GM23338 (cell line): ENCODE data around the gene MKI67. TPM values are rescaled to one million over a fixed set of nuclear protein-coding genes. Genes with fewer than 3 reads are reported as not detected.
A peak's percentile ranks its signal among the peaks of the same experiment; 100 is the strongest.

Source experiments
- ATAC-seq: fragments of 200-7000 bp; cut with Tn5 transposase; 3 replicates; pipeline ENCODE4 v1.9.1; 2020
- DNase-seq: peaks from one replicate; pipeline ENCODE4 v3.0.0-alpha.2; 2015; ENCODE audit warnings: low spot score
- H2AFZ ChIP-seq: fragments of 200-600 bp; sonication (generic); 2 replicates; pipeline ENCODE4 v1.8.0; 2016; ENCODE audit warnings: antibody characterized with exemption, mild to moderate bottlenecking, moderate library complexity
- H3F3A ChIP-seq: fragments of 200-600 bp; sonication (generic); replicated peaks from 2 replicates; pipeline ENCODE4 v1.8.0; 2017; ENCODE audit warnings: antibody characterized with exemption, mixed run types, low read depth
- H3K27ac ChIP-seq: fragments of 200-600 bp; sonication (generic); 2 replicates; pipeline ENCODE4 v1.6.1; 2016; ENCODE audit warnings: low read depth
- H3K27me3 ChIP-seq: fragments of 200-600 bp; sonication (generic); 2 replicates; pipeline ENCODE4 v1.8.0; 2016; ENCODE audit warnings: mild to moderate bottlenecking, mixed run types, moderate library complexity; ENCODE audit not compliant: insufficient read depth
- H3K36me3 ChIP-seq: fragments of 200-600 bp; sonication (generic); 2 replicates; pipeline ENCODE4 v1.8.0; 2016; ENCODE audit warnings: mild to moderate bottlenecking; ENCODE audit not compliant: insufficient read depth
- H3K4me1 ChIP-seq: fragments of 200-600 bp; sonication (generic); 2 replicates; pipeline ENCODE4 v1.8.0; 2016; ENCODE audit warnings: mild to moderate bottlenecking, moderate library complexity; ENCODE audit not compliant: insufficient read depth
- H3K4me2 ChIP-seq: fragments of 200-600 bp; sonication (generic); 2 replicates; pipeline ENCODE4 v1.7.1; 2017; ENCODE audit warnings: mixed run types
- H3K4me3 ChIP-seq: fragments of 200-600 bp; sonication (generic); 2 replicates; pipeline ENCODE4 v1.6.1; 2016; ENCODE audit warnings: mixed run types
- H3K79me2 ChIP-seq: fragments of 200-600 bp; sonication (generic); replicated peaks from 2 replicates; pipeline ENCODE4 v1.8.0; 2017; ENCODE audit warnings: mild to moderate bottlenecking; ENCODE audit not compliant: insufficient read depth
- H3K9me2 ChIP-seq: fragments of 200-600 bp; sonication (generic); 2 replicates; pipeline ENCODE4 v1.8.0; 2017; ENCODE audit not compliant: insufficient read depth
- H4K20me1 ChIP-seq: fragments of 200-600 bp; sonication (generic); replicated peaks from 2 replicates; pipeline ENCODE4 v1.8.0; 2017; ENCODE audit warnings: mild to moderate bottlenecking; ENCODE audit not compliant: insufficient read depth
- H3K27ac Mint-ChIP-seq: 2 replicates; pipeline ENCODE4 v1.8.0; 2020; ENCODE audit warnings: inconsistent platforms, mild to moderate bottlenecking, moderate library complexity, mixed read lengths
- H3K27me3 Mint-ChIP-seq: 3 replicates; pipeline ENCODE4 v1.8.0; 2022; ENCODE audit warnings: low read depth, mild to moderate bottlenecking, moderate library complexity, mixed read lengths, inconsistent platforms; ENCODE audit not compliant: insufficient read depth, poor library complexity
- H3K36me3 Mint-ChIP-seq: 3 replicates; pipeline ENCODE4 v1.8.0; 2021; ENCODE audit warnings: low read depth, mild to moderate bottlenecking, inconsistent platforms, moderate library complexity, mixed read lengths
- H3K4me1 Mint-ChIP-seq: 3 replicates; pipeline ENCODE4 v1.8.0; 2020; ENCODE audit warnings: mild to moderate bottlenecking, inconsistent platforms, mixed read lengths
- H3K4me3 Mint-ChIP-seq: 3 replicates; pipeline ENCODE4 v1.8.0; 2021; ENCODE audit warnings: moderate library complexity, mild to moderate bottlenecking, inconsistent platforms, mixed read lengths
- H3K9me3 Mint-ChIP-seq: 3 replicates; pipeline ENCODE4 v1.8.0; 2020; ENCODE audit warnings: moderate library complexity, mild to moderate bottlenecking, inconsistent platforms, mixed read lengths
- CREB1 ChIP-seq: fragments of 250-450 bp; sonication (Bioruptor Pico); IDR thresholded peaks from 2 replicates; pipeline ENCODE4 v1.5.0; 2020; ENCODE audit warnings: low read depth, mild to moderate bottlenecking, moderate library complexity
- CTCF ChIP-seq, 2 experiments: fragments of 200-600 bp in 1 of 2; sonication (generic) in 1 of 2; conservative IDR thresholded peaks; 2 replicates each; pipeline versions ENCODE4 v1.5.1 to v1.6.1; 2016 to 2017; ENCODE audit warnings: antibody characterized with exemption in 2 of 2, low read depth in 2 of 2, mild to moderate bottlenecking in 2 of 2, moderate library complexity in 1 of 2
- ETS1 ChIP-seq: IDR thresholded peaks from 2 replicates; pipeline ENCODE4 v1.6.1; 2016; ENCODE audit warnings: antibody characterized with exemption
- JUNB ChIP-seq: IDR thresholded peaks from one replicate; pipeline ENCODE4 v1.6.1; 2016; ENCODE audit warnings: antibody characterized with exemption; ENCODE audit not compliant: unreplicated experiment
- STAT1 ChIP-seq: IDR thresholded peaks from one replicate; pipeline ENCODE4 v1.6.1; 2016; ENCODE audit warnings: antibody characterized with exemption; ENCODE audit not compliant: unreplicated experiment
- ZNF114 ChIP-seq: fragments of 250-450 bp; sonication (Bioruptor Pico); IDR thresholded peaks from 2 replicates; pipeline ENCODE4 v1.5.0; 2020; ENCODE audit warnings: mild to moderate bottlenecking, moderate library complexity
- ZNF462 ChIP-seq: fragments of 250-450 bp; sonication (Bioruptor Pico); IDR thresholded peaks from 2 replicates; pipeline ENCODE4 v1.5.0; 2020; ENCODE audit warnings: mild to moderate bottlenecking, moderate library complexity
- polyA plus RNA-seq: library from polyadenylated mRNA; unstranded; fragments of >200 nt; fragmentation: Nextera tagmentation; extraction: Ambion mirVana; gene quantifications from 2 replicates; pipeline ENCODE4 v1.2.1, GENCODE V29; 2016
- total RNA-seq: library from RNA; depleted of rRNA; stranded (reverse); fragments of >200 nt; shearing (Covaris generic); gene quantifications from 2 replicates; pipeline ENCODE4 v1.2.3, GENCODE V29; 2014

MKI67 gene
- total and polyA plus RNA-seq, 2 experiments from 2014 or later: 58.0 to 103 TPM

- peaks cover 8% of the 10 kb centered on the region; the same call in 2 of the 3 replicates for H3K4me1 Mint-ChIP-seq
Observed at GRCh38 chr10:128096486-128097199, 29.6 kb downstream of the MKI67 start.

More at GRCh38 chr10:128096486-128097199, 29.6 kb downstream of the MKI67 start:
- Mint-ChIP-seq H3K9me3 (no peaks in the 10 kb centered on the region), H3K27ac (peak overlapping the region; percentile 50; the same call in 1 of the 2 replicates), H3K27me3 (peaks cover 7% of the 10 kb centered on the region), H3K36me3 (peaks cover 39% of the 10 kb centered on the region), H3K4me3 (no peak overlapping the region)
- ATAC-seq: no peak
- Histone ChIP-seq H3F3A (no peaks in the 10 kb centered on the region), H3K79me2 (no peaks in the 10 kb centered on the region), H2AFZ (no peak overlapping the region), H3K9me2 (no peaks in the 10 kb centered on the region), H3K27me3 (no peaks in the 10 kb centered on the region), H3K36me3 (peaks cover 28% of the 10 kb centered on the region), H3K4me1 (no peaks in the 10 kb centered on the region), H3K27ac (no peak overlapping the region), H4K20me1 (peaks cover 2% of the 10 kb centered on the region; the same call in 1 of the 2 replicates), H3K4me3 (no peak overlapping the region), H3K4me2 (no peak overlapping the region)
- no peak for TF ChIP-seq CTCF (conservative IDR thresholded peaks at IDR 0.05; ENCODE audit: low read depth in 2 of 2)
- TF ChIP-seq CREB1: no peak
- no peak for TF ChIP-seq ZNF114 (CRISPR knock-in tag)
- no peak for TF ChIP-seq JUNB
- no peak for TF ChIP-seq STAT1
- TF ChIP-seq ZNF462 (CRISPR knock-in tag): no peak
- no peak for TF ChIP-seq ETS1
- no peak for DNase-seq
